Right lobe of liver (tissue), 6 donors: Measurements from ENCODE around the gene RCAN3. TPM values are rescaled to one million over a fixed set of nuclear protein-coding genes. Genes with fewer than 3 reads are reported as not detected.

Experiments
- ATAC-seq, 4 donors: fragments of 200-7000 bp; cut with Tn5 transposase; one replicate each; pipeline ENCODE4 v1.9.1; 2020; ENCODE audit warnings: mild to moderate bottlenecking in 4 of 4, moderate library complexity in 4 of 4
- DNase-seq, 3 donors: peaks; one replicate each; pipeline ENCODE4 v3.0.0-alpha.2; 2020
- H3K27ac ChIP-seq, 3 donors: fragments of 200-600 bp; one replicate each; pipeline ENCODE4 v1.8.0; 2022
- H3K27me3 ChIP-seq, 2 donors: fragments of 200-600 bp; one replicate each; pipeline ENCODE4 v1.8.0; 2022
- H3K36me3 ChIP-seq, 4 donors: fragments of 200-600 bp; sonication (generic) in 1 of 4; one replicate each; pipeline versions ENCODE4 v1.5.1 to v1.8.0; 2017 to 2022; ENCODE audit warnings: control low read depth in 1 of 4
- H3K4me1 ChIP-seq, 4 donors: fragments of 200-600 bp; sonication (generic) in 1 of 4; one replicate each; pipeline versions ENCODE4 v1.5.1 to v1.8.0; 2017 to 2022; ENCODE audit warnings: control low read depth in 1 of 4
- H3K4me3 ChIP-seq, 3 donors: fragments of 200-600 bp; one replicate each; pipeline ENCODE4 v1.8.0; 2022
- H3K9me3 ChIP-seq, 4 donors: fragments of 200-600 bp; sonication (generic) in 1 of 4; one replicate each; pipeline versions ENCODE4 v1.5.1 to v1.8.0; 2017 to 2022; ENCODE audit warnings: control low read depth in 1 of 4
- POLR2A ChIP-seq: fragments of 450-650 bp; IDR thresholded peaks from one replicate; pipeline ENCODE4 v1.6.1; 2017; ENCODE audit warnings: antibody characterized with exemption, mild to moderate bottlenecking
- WGBS: methylation state at CpG from one replicate; pipeline ENCODE4 v1.1.6; 2018; ENCODE audit warnings: low coverage, low lambda C conversion rate; ENCODE audit not compliant: insufficient coverage; ENCODE audit errors: missing lambda C conversion rate; 5-methylcytosine and 5-hydroxymethylcytosine counted together
- intact Hi-C, 2 donors: fragments of 100-400 bp; cut with DNase I; formaldehyde crosslinking; loops; one replicate each; pipeline versions ENCODE4 v1.11.2 to v1.14.1; 2022
- total RNA-seq, 6 experiments: library from RNA; depleted of rRNA in 2 of 6; stranded (reverse); fragments of >200 nt in 2 of 6; fragmentation: NEBNext Ultra II Directional in 3 of 6; extraction: Animal tissue kit (Norgen Biotek cat#: 25700) in 3 of 6; gene quantifications; one replicate each; pipeline versions ENCODE4 v1.1.0 to v1.2.4, GENCODE V29; 2016 to 2023
- TF ChIP-seq, protein P1 (sequence below), 4 donors: fragments of 200-600 bp in 3 of 4; fragments of 450-650 bp in 1 of 4; IDR thresholded peaks; one replicate each; pipeline versions ENCODE4 v1.5.1 to v1.8.0; 2016 to 2022; ENCODE audit warnings: antibody characterized with exemption in 4 of 4, mild to moderate bottlenecking in 2 of 4
- donor health status: DM: no; HTN: yes; CAD: no.
- donor health status: DM: no; HTN: no; CAD: no.
- donor health status: DM: no; HTN: no; CAD: no.
- donor health status: DM: no; HTN: yes; CAD: no.
- donor health status: DM: no; HTN: yes; CAD: no.

RCAN3 gene
- total RNA-seq, 6 experiments from 2014 or later: 1.2 to 3.1 (median 2.1) TPM

DNA sequence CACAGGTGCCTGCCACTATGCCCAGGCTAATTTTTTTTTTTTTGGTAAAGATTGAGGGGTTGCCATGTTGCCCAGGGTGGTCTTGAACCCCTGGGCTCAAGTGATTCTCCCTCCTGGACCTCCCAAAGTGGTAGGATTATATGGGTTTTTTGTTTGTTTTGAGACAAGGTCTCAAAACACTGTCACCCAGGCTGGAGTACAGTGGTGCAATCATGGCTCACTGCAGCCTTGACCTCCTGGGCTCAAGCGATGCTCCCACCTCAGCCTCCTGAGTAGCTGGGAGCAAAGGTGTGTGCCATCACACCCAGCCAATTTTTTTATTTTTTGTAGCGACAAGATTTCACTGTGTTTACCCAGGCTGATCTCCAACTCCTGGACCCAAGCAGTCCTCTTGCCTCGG is 8.9 kb upstream of the RCAN3 start:
- TF ChIP-seq, protein P1, sequence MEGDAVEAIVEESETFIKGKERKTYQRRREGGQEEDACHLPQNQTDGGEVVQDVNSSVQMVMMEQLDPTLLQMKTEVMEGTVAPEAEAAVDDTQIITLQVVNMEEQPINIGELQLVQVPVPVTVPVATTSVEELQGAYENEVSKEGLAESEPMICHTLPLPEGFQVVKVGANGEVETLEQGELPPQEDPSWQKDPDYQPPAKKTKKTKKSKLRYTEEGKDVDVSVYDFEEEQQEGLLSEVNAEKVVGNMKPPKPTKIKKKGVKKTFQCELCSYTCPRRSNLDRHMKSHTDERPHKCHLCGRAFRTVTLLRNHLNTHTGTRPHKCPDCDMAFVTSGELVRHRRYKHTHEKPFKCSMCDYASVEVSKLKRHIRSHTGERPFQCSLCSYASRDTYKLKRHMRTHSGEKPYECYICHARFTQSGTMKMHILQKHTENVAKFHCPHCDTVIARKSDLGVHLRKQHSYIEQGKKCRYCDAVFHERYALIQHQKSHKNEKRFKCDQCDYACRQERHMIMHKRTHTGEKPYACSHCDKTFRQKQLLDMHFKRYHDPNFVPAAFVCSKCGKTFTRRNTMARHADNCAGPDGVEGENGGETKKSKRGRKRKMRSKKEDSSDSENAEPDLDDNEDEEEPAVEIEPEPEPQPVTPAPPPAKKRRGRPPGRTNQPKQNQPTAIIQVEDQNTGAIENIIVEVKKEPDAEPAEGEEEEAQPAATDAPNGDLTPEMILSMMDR (IDR thresholded peaks at IDR 0.05): no peak
- TF ChIP-seq POLR2A: no peak
- intact Hi-C loops: no loop called here
- H3K9me3 ChIP-seq: no peaks in the 10 kb centered on the region
- 48% methylated on average over 3 of the region's 3 CpGs for WGBS
- no peaks in the 10 kb centered on the region for H3K36me3 ChIP-seq
- no peak overlapping the region for H3K4me3 ChIP-seq
- peak in 1 of 3 donors; percentile 16 for DNase-seq
- H3K27me3 ChIP-seq: no peaks in the 10 kb centered on the region
- ATAC-seq: no peak
- H3K4me1 ChIP-seq: no peaks in the 10 kb centered on the region
- H3K27ac ChIP-seq: no peak overlapping the region

DNA sequence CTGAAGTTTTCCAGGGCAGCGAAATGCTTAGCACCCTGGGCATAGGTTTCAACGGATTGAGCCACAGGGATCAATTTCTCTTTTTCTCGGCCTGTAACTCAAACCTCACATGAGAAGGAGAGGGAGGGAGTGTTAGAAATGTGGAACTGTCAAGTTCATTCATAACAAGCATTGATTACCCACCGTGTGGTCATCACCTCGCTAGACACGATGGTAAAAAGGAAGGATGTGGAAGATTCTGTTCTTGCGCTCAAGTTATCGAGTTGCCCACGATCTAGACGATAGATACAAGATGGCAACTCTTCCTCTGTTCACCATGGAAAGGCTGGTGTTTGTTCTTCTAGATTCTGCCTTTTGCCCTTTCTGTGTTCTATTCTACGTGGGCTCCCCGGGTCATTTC is 4.0 kb upstream of the RCAN3 start:
- intact Hi-C loops: no loop called here
- WGBS: 76% methylated on average over 9 of the region's 12 CpGs
- no peak for ATAC-seq
- Histone ChIP-seq H3K27ac (no peak overlapping the region), H3K4me3 (no peak overlapping the region), H3K9me3 (no peaks in the 10 kb centered on the region), H3K4me1 (peaks cover 0 to 5% (median 0%) of the 10 kb centered on the region in 4 donors), H3K36me3 (no peaks in the 10 kb centered on the region), H3K27me3 (no peaks in the 10 kb centered on the region)
- DNase-seq: peak in 1 of 3 donors; percentile 9
- TF ChIP-seq POLR2A: no peak
- TF ChIP-seq, protein P1 (IDR thresholded peaks at IDR 0.05): no peak

DNA sequence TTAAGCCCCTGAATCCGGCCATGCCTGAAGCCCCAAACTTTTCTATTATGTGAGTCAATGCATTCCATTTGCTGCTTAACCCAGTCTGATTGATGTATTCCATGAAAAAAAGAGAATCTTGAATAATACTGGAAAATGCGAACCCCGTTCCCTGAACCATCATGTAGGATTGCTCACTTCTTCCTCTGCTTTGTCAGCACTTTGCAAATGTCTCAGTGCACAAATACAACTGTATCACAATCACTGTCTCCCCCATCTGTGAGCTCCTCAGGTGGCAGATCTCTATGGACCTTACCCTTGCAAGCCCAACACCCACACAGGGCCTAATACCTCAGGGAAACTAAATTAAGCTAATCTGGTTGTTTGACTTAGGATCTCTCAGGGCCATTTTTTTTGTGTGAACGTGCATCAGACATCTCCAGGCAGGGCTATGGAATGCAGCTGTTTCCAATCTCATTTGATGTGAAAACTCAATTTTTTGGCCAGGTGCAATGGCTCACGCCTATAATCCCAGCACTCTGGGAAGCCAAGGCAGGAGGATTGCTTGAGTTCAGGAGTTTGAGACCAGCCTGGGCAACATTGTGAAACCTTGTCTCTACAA is 2.1 kb upstream of the RCAN3 start:
- Histone ChIP-seq H3K36me3 (no peaks in the 10 kb centered on the region), H3K9me3 (no peaks in the 10 kb centered on the region), H3K27me3 (no peaks in the 10 kb centered on the region), H3K4me1 (peaks cover 0 to 6% (median 0%) of the 10 kb centered on the region in 4 donors), H3K4me3 (no peak overlapping the region), H3K27ac (no peak overlapping the region)
- intact Hi-C loops: no loop called here
- TF ChIP-seq, protein P1 (IDR thresholded peaks at IDR 0.05): no peak
- TF ChIP-seq POLR2A: no peak
- ATAC-seq (no peak), DNase-seq (peak in 1 of 3 donors; percentile 4)
- WGBS: 93% methylated on average over 3 of the region's 5 CpGs

DNA sequence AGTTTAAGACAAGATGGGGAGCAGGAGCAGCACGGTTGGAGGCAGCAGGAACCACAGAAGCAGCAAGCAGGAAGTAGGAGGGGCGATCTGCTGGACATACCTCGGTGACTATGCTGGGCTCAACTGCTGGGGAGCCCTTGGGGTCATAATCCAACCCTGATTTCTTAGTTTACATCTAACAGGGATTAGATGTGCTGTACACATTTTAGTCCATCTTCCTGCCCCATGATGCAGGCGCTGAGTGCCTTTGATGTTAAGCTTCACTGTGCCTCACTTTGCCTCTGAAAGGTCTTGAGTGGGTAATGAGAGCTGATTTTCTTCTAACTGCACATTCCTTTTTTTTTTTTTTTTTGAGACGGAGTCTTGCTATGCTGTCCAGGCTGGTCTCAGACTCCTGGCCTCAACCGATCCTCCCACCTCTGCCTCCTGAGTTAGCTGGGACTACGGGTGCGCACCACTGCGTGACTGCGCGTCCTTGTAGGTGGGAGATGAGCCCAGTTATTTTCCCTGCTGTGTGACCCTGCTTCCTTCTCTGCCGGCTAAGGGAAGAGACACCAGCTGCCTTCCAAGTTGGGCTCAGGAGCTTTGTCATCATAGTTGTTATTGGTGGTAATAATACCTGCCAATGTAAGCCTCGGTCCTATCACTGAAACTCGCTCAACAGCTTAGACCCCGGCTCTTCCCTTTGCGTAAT is 1.1 kb upstream of the RCAN3 start:
- H3K36me3 ChIP-seq: no peaks in the 10 kb centered on the region
- H3K4me3 ChIP-seq: peak overlapping the region; percentile 60 to 74 (median 63)
- WGBS: 54% methylated on average over 13 of the region's 16 CpGs
- peak overlapping the region in 2 of 3 donors; percentile 21 to 70 for H3K27ac ChIP-seq
- DNase-seq (peak in 1 of 3 donors; percentile 38), ATAC-seq (no peak)
- intact Hi-C loops: no loop called here
- peaks cover 0 to 6% (median 0%) of the 10 kb centered on the region in 4 donors for H3K4me1 ChIP-seq
- H3K27me3 ChIP-seq: no peaks in the 10 kb centered on the region
- no peak for TF ChIP-seq POLR2A
- TF ChIP-seq, protein P1 (IDR thresholded peaks at IDR 0.05): no peak
- no peaks in the 10 kb centered on the region for H3K9me3 ChIP-seq
